Mucosa of stomach (tissue), 1 donor: Measurements from ENCODE around the gene ZNRF3.
"Not testable (repeated sequence)": the region's sequence is repeated elsewhere in the genome, so short reads cannot be mapped to it uniquely, and the experiment has no call there.

Source experiments
- H3K27me3 ChIP-seq: one replicate; pipeline ENCODE4 v1.7.0; 2013; ENCODE audit warnings: mild to moderate bottlenecking, low read length; ENCODE audit not compliant: control insufficient read depth, insufficient read depth
- H3K36me3 ChIP-seq: one replicate; pipeline ENCODE4 v1.7.0; 2013; ENCODE audit warnings: low read length; ENCODE audit not compliant: control insufficient read depth, insufficient read depth
- H3K4me1 ChIP-seq: one replicate; pipeline ENCODE4 v1.7.0; 2013; ENCODE audit warnings: mild to moderate bottlenecking, low read length; ENCODE audit not compliant: control insufficient read depth, insufficient read depth
- H3K4me3 ChIP-seq: one replicate; pipeline ENCODE4 v1.7.0; 2013; ENCODE audit warnings: low read length
- H3K9ac ChIP-seq: one replicate; pipeline ENCODE4 v1.7.0; 2013; ENCODE audit warnings: mild to moderate bottlenecking, low read length, moderate library complexity
- H3K9me3 ChIP-seq: one replicate; pipeline ENCODE4 v1.7.0; 2013; ENCODE audit warnings: mild to moderate bottlenecking, low read length, moderate library complexity; ENCODE audit not compliant: control insufficient read depth
- donor health status: Pancreatic carcinoma.

The ZNRF3 gene

GRCh38 chr22:29081517-29082236 is 198.3 kb downstream of the ZNRF3 start:
- Histone ChIP-seq H3K9me3 (no peaks in the 10 kb centered on the region), H3K36me3 (no peaks in the 10 kb centered on the region), H3K27me3 (no peaks in the 10 kb centered on the region), H3K4me1 (peaks cover 12% of the 10 kb centered on the region), H3K4me3 (no peak overlapping the region), H3K9ac (no peak overlapping the region)

- H3K27me3 ChIP-seq: no peaks in the 10 kb centered on the region
- H3K9ac ChIP-seq: no peak overlapping the region
- no peak overlapping the region for H3K4me3 ChIP-seq
- no peaks in the 10 kb centered on the region for H3K9me3 ChIP-seq
- no peaks in the 10 kb centered on the region for H3K36me3 ChIP-seq
- peaks cover 12% of the 10 kb centered on the region for H3K4me1 ChIP-seq
Measured at GRCh38 chr22:29082826-29083545, 199.6 kb downstream of the ZNRF3 start.

- H3K9ac ChIP-seq, H3K4me3 ChIP-seq, H3K27me3 ChIP-seq, H3K36me3 ChIP-seq, H3K9me3 ChIP-seq: not testable (repeated sequence)
- H3K4me1 ChIP-seq: peaks cover 12% of the 10 kb centered on the region
Measured at GRCh38 chr22:29083576-29083932, 200.2 kb downstream of the ZNRF3 start.

- H3K4me3 ChIP-seq: no peak overlapping the region
- H3K27me3 ChIP-seq: no peaks in the 10 kb centered on the region
- peaks cover 9% of the 10 kb centered on the region for H3K4me1 ChIP-seq
- H3K9me3 ChIP-seq: no peaks in the 10 kb centered on the region
- no peaks in the 10 kb centered on the region for H3K36me3 ChIP-seq
- H3K9ac ChIP-seq: no peak overlapping the region
Measured at GRCh38 chr22:29083933-29084591, 200.7 kb downstream of the ZNRF3 start.

GRCh38 chr22:29087012-29087411 is 203.6 kb downstream of the ZNRF3 start:
- H3K9me3 ChIP-seq: no peaks in the 10 kb centered on the region
- no peaks in the 10 kb centered on the region for H3K27me3 ChIP-seq
- H3K9ac ChIP-seq: no peak overlapping the region
- no peak overlapping the region for H3K4me3 ChIP-seq
- H3K36me3 ChIP-seq: no peaks in the 10 kb centered on the region
- H3K4me1 ChIP-seq: peaks cover 10% of the 10 kb centered on the region

DNA sequence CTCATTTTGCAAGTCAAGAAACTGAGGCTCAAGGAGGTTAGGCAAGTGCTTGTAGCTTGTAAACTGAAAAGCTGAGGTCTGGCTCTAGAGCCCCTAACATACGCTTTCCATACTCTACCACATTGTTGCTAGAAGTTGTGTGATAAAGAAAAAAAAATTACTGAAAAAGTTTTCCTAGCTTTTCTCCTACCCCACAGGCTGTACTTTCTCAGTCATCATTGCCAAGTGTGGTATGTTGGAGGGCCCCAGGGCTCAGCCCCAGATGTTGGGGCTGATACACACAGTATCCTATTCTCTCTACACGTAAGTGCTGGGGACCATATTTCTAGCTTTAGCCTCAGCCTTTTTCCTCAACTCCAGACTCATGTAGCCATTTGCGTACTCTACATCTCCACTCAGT is 205.4 kb downstream of the ZNRF3 start:
- no peak overlapping the region for H3K9ac ChIP-seq

DNA sequence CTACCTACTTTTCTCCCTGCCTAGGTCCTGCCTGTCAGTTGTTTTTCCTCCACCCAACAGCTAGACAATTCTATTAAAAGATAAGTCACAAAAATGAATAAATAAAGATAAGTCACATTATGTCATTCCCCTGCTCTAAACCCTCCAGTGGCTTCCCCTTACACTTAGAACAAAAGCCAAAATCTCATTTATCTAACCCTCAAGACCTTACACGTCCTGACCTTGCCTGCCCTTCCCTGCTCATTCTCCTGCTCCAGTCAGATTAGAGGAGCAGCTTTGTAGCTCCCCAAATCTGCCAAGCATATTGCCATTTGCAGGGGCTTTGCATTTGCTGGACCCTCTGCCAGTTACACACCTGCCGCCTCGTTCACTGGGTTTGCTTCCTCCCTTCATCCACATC is 206.1 kb downstream of the ZNRF3 start:
- peaks cover 13% of the 10 kb centered on the region for H3K4me1 ChIP-seq
- no peaks in the 10 kb centered on the region for H3K9me3 ChIP-seq
- H3K36me3 ChIP-seq: no peaks in the 10 kb centered on the region
- H3K27me3 ChIP-seq: no peaks in the 10 kb centered on the region
- no peak overlapping the region for H3K4me3 ChIP-seq
- no peak overlapping the region for H3K9ac ChIP-seq

More for the DNA sequence above, 205.4 kb downstream of the ZNRF3 start:
- Histone ChIP-seq H3K9me3 (no peaks in the 10 kb centered on the region), H3K27me3 (no peaks in the 10 kb centered on the region), H3K4me1 (peaks cover 13% of the 10 kb centered on the region), H3K4me3 (no peak overlapping the region), H3K36me3 (no peaks in the 10 kb centered on the region)

DNA sequence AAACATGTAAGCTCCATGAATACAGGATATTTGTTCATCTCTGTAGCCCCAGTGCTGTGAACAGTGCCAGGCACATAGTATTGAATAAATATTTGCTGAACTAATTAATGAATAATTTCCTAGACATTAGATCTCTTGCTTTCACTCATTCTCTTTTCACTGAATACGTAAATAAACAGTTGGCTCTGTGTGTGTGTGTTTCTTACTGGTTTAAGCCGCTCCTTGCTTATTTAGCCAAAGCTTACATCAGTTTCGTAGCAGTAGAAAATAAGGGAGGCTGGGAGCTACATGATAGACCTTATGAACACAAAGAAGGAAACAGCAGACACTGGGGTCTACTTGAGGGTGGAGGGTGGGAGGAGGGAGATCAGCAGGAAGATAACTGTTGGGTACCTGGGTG is 206.7 kb downstream of the ZNRF3 start:
- no peaks in the 10 kb centered on the region for H3K9me3 ChIP-seq
- no peaks in the 10 kb centered on the region for H3K27me3 ChIP-seq
- H3K36me3 ChIP-seq: no peaks in the 10 kb centered on the region
- H3K9ac ChIP-seq: no peak overlapping the region
- peaks cover 13% of the 10 kb centered on the region for H3K4me1 ChIP-seq
- no peak overlapping the region for H3K4me3 ChIP-seq

DNA sequence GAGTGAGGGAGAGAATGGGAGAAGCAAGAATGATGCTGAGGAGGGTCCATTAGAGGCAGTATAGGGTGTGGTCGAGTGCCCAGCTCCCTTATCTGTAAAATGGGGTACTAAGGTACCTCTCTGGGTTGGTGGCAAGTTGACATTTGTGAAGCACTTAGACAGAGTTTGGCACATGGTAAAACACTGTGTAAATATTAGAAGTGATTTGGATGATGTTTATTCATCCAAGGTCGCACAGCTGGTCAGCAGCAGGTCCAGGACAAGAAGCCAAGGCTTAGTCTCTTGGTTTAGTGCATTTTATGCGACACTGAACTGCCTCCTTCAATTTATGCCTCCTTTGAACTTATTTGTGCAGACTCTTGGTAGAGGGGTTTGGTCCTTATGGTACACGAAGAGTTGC is 208.9 kb downstream of the ZNRF3 start:
- no peak overlapping the region for H3K4me3 ChIP-seq
- peaks cover 20% of the 10 kb centered on the region for H3K4me1 ChIP-seq
- H3K9ac ChIP-seq: no peak overlapping the region
- no peaks in the 10 kb centered on the region for H3K36me3 ChIP-seq
- H3K9me3 ChIP-seq: no peaks in the 10 kb centered on the region
- no peaks in the 10 kb centered on the region for H3K27me3 ChIP-seq

DNA sequence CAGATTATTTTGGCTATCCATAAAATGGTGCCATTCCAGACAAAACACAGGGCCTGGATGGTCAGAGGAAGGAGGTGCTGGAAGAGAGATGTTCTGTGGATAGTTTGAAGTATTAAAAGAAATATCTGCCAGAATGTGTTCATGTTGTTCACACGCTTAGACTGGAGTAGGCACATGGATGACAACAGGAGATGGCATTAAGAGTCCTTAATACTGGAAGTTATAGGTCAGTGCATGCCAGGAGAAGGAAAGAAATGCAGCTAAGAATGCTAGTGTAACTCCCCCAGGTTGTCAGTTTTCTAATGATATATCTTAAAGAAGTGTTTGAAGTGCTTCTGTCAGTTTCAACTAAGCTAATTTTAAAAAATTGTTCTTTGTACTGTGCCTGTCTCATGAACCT is 209.7 kb downstream of the ZNRF3 start:
- no peaks in the 10 kb centered on the region for H3K9me3 ChIP-seq
- H3K36me3 ChIP-seq: no peaks in the 10 kb centered on the region
- H3K9ac ChIP-seq: no peak overlapping the region
- H3K27me3 ChIP-seq: no peaks in the 10 kb centered on the region
- peaks cover 21% of the 10 kb centered on the region for H3K4me1 ChIP-seq
- H3K4me3 ChIP-seq: no peak overlapping the region

DNA sequence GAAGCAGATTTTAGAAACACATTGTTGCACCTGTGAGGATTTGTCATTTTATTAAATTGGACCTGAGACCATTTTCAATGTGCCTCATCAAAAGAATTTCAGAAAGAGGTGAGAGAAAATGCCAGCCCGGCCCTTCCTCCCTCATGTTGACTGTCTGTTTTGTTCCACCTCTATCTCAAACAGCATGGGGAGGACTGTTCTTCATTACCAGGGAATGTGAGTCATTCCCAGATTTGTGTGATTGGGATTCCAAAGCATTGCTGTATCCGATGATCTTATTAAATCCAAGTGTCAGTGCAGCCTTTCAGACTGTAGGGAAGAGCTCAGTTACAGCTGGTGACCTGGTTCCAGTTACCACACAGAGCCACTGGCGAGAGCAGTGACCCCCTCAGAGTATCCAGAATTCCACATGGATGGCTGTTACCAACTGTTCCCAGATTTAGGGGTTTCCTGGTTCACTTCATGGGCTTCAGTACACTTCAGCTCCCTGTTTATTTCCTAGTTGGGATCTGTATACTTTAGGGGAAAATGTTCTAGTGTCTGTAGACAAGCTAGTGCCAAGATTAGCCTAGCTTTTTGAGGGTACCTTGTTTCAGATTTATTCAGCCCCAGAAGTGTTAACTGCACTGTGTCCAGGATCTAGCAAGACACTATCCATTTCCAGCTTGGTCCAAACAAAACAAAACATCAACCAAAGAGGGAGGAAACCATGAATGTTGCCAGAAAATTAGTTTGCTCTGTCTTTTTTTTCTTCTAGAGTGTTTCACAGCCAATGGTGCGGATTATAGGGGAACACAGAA is 210.3 kb downstream of the ZNRF3 start:
- H3K9me3 ChIP-seq: no peaks in the 10 kb centered on the region
- H3K9ac ChIP-seq: no peak overlapping the region
- H3K36me3 ChIP-seq: no peaks in the 10 kb centered on the region
- no peak overlapping the region for H3K4me3 ChIP-seq
- H3K27me3 ChIP-seq: no peaks in the 10 kb centered on the region
- H3K4me1 ChIP-seq: peaks cover 21% of the 10 kb centered on the region

DNA sequence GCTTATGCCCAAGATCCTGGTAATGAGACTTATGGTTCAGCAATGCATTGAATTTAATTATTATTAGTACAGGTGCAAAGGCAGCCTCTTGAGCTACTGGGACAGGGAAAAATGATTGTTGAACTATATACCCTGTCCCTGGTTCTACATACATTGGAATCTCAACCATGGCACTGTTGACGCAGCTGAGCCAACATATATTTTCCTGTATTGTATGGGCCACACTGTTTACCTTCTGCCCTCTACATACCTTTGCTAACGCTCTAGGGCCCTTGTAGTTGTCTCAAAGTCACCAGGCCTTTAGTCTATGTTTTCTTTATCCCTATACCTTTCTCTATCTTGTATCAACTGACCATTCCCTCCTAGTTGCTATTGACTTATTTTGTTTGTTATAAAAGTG is 212.1 kb downstream of the ZNRF3 start:
- Histone ChIP-seq H3K4me3 (no peak overlapping the region), H3K9me3 (no peaks in the 10 kb centered on the region), H3K36me3 (no peaks in the 10 kb centered on the region), H3K27me3 (no peaks in the 10 kb centered on the region), H3K9ac (no peak overlapping the region), H3K4me1 (peaks cover 16% of the 10 kb centered on the region)
